ENCODE results near the gene XIST.

- TF ChIP-seq EP300 (conservative IDR thresholded peaks at IDR 0.05; ENCODE audit: poor library complexity, severe bottlenecking) (no peak), REST (IDR thresholded peaks at IDR 0.05; ENCODE audit: borderline replicate concordance) (no peak), CTCF (IDR thresholded peaks at IDR 0.05; ENCODE audit: poor library complexity, severe bottlenecking) (no peak), EZH2 (IDR thresholded peaks at IDR 0.05; ENCODE audit: borderline replicate concordance, insufficient read depth, low read length, poor library complexity, severe bottlenecking) (no peak), MXI1 (conservative IDR thresholded peaks at IDR 0.05; ENCODE audit: poor library complexity, severe bottlenecking) (no peak), POLR2AphosphoS5 (IDR thresholded peaks at IDR 0.05) (no peak), RAD21 (conservative IDR thresholded peaks at IDR 0.05) (no peak)
These were observed 5.4 kb downstream of the XIST start for GRCh38 chrX:73847100-73847499.
